KMS-11 (cell line): ENCODE data around the gene IKBKE.

Experiments
- H2AFZ ChIP-seq: fragments of 200-600 bp; sonication (generic); 2 replicates; pipeline ENCODE4 v1.6.1; 2016; ENCODE audit warnings: antibody characterized with exemption, mixed run types, low read depth
- H3K27ac ChIP-seq: fragments of 200-600 bp; sonication (generic); 2 replicates; pipeline ENCODE4 v1.6.1; 2016; ENCODE audit warnings: mild to moderate bottlenecking, mixed run types
- H3K27me3 ChIP-seq: fragments of 200-600 bp; sonication (generic); 2 replicates; pipeline ENCODE4 v1.6.1; 2017; ENCODE audit warnings: mild to moderate bottlenecking, low read depth, mixed run types, moderate library complexity; ENCODE audit not compliant: insufficient read depth
- H3K36me3 ChIP-seq: fragments of 200-600 bp; sonication (generic); 2 replicates; pipeline ENCODE4 v1.6.1; 2017; ENCODE audit warnings: mild to moderate bottlenecking, mixed run types; ENCODE audit not compliant: insufficient read depth
- H3K4me1 ChIP-seq: fragments of 200-600 bp; sonication (generic); 2 replicates; pipeline ENCODE4 v1.6.1; 2016; ENCODE audit warnings: mild to moderate bottlenecking, low read depth, mixed run types; ENCODE audit not compliant: poor library complexity, severe bottlenecking
- H3K4me2 ChIP-seq: fragments of 200-600 bp; sonication (generic); 2 replicates; pipeline ENCODE4 v1.7.0; 2016; ENCODE audit warnings: mild to moderate bottlenecking, mixed run types
- H3K4me3 ChIP-seq: fragments of 200-600 bp; sonication (generic); IDR thresholded peaks from 2 replicates; pipeline ENCODE4 v1.6.1; 2017; ENCODE audit warnings: low read depth, low read length, mixed read lengths; ENCODE audit not compliant: insufficient read depth
- H3K79me2 ChIP-seq: fragments of 200-600 bp; sonication (generic); 2 replicates; pipeline ENCODE4 v1.6.1; 2016; ENCODE audit warnings: low read depth, mixed run types; ENCODE audit not compliant: insufficient read depth
- H3K9ac ChIP-seq: fragments of 200-600 bp; sonication (generic); 2 replicates; pipeline ENCODE4 v1.6.1; 2016; ENCODE audit warnings: mild to moderate bottlenecking, mixed run types
- H4K20me1 ChIP-seq: fragments of 200-600 bp; sonication (generic); 2 replicates; pipeline ENCODE4 v1.6.1; 2016; ENCODE audit warnings: mild to moderate bottlenecking, mixed run types; ENCODE audit not compliant: insufficient read depth
- TF ChIP-seq, protein P1 (sequence below): fragments of 200-600 bp; sonication (generic); conservative IDR thresholded peaks from 2 replicates; pipeline ENCODE4 v1.6.1; 2017; ENCODE audit warnings: low read depth, mild to moderate bottlenecking, antibody characterized with exemption, low read length, moderate library complexity, mixed read lengths

IKBKE gene

GRCh38 chr1:206501881-206502280 is 31.6 kb downstream of the IKBKE start:
- Histone ChIP-seq H3K9ac (no peak overlapping the region), H3K4me2 (no peak overlapping the region), H3K79me2 (no peaks in the 10 kb centered on the region), H3K36me3 (no peaks in the 10 kb centered on the region), H4K20me1 (no peaks in the 10 kb centered on the region), H3K27ac (no peak overlapping the region), H3K4me1 (peaks cover 8% of the 10 kb centered on the region), H3K4me3 (no peak overlapping the region), H2AFZ (no peak overlapping the region), H3K27me3 (peaks cover 19% of the 10 kb centered on the region)
- TF ChIP-seq, protein P1, sequence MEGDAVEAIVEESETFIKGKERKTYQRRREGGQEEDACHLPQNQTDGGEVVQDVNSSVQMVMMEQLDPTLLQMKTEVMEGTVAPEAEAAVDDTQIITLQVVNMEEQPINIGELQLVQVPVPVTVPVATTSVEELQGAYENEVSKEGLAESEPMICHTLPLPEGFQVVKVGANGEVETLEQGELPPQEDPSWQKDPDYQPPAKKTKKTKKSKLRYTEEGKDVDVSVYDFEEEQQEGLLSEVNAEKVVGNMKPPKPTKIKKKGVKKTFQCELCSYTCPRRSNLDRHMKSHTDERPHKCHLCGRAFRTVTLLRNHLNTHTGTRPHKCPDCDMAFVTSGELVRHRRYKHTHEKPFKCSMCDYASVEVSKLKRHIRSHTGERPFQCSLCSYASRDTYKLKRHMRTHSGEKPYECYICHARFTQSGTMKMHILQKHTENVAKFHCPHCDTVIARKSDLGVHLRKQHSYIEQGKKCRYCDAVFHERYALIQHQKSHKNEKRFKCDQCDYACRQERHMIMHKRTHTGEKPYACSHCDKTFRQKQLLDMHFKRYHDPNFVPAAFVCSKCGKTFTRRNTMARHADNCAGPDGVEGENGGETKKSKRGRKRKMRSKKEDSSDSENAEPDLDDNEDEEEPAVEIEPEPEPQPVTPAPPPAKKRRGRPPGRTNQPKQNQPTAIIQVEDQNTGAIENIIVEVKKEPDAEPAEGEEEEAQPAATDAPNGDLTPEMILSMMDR, result no peak

DNA sequence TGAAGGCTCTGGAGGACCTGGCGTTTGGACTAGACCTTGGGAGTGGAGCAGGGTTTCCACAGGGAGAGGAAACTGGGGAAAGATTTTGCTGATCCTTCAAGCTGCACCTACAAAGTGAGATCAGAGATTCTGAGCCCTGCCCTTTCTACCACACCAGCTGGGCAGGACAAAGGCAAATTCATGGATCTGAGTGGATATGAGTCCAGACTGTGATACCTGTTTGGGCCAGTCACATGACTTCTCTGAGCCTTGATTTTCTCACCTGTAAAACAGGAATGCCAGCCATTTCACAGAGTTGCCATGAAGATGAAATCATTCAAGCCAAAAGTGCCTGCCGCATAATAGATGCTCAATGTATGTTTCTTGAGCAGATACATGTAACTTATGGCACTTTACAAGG is 32.1 kb downstream of the IKBKE start:
- Histone ChIP-seq H3K9ac (no peak overlapping the region), H2AFZ (no peak overlapping the region), H3K4me2 (no peak overlapping the region), H3K4me3 (no peak overlapping the region), H3K4me1 (peaks cover 8% of the 10 kb centered on the region), H3K36me3 (no peaks in the 10 kb centered on the region), H3K79me2 (no peaks in the 10 kb centered on the region), H4K20me1 (no peaks in the 10 kb centered on the region), H3K27ac (no peak overlapping the region), H3K27me3 (peaks cover 20% of the 10 kb centered on the region)
- TF ChIP-seq, protein P1, result no peak

DNA sequence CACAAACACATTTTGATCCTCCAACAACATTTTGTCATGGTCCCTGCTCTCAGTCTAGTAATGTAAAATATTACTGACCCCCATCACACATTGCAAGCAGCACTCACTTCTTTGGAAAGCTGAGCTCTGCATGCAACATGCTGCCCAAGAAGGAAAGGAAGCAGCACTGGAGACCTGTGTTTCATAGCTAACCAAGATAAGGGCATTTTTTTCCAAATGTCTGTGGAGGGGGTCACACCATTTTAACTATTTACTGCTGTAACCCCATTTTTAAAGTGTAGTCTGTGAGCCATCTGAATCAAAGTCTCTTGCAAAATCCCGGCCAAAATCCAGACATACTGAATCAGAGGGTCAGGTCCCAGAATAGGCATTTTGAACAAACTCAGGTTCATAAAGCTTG is 32.5 kb downstream of the IKBKE start:
- H3K4me2 ChIP-seq, result no peak overlapping the region
- peaks cover 21% of the 10 kb centered on the region for H3K27me3 ChIP-seq
- H3K4me3 ChIP-seq, result no peak overlapping the region
- H2AFZ ChIP-seq, result no peak overlapping the region
- H3K9ac ChIP-seq, result no peak overlapping the region
- H3K79me2 ChIP-seq, result no peaks in the 10 kb centered on the region
- no peaks in the 10 kb centered on the region for H4K20me1 ChIP-seq
- TF ChIP-seq, protein P1, result no peak
- H3K36me3 ChIP-seq, result no peaks in the 10 kb centered on the region
- H3K27ac ChIP-seq, result no peak overlapping the region
- H3K4me1 ChIP-seq, result peaks cover 8% of the 10 kb centered on the region

- Histone ChIP-seq H2AFZ (no peak overlapping the region), H3K36me3 (no peaks in the 10 kb centered on the region), H3K4me1 (peaks cover 8% of the 10 kb centered on the region), H4K20me1 (no peaks in the 10 kb centered on the region), H3K4me3 (no peak overlapping the region), H3K27me3 (peaks cover 31% of the 10 kb centered on the region), H3K27ac (no peak overlapping the region), H3K9ac (no peak overlapping the region), H3K4me2 (no peak overlapping the region), H3K79me2 (no peaks in the 10 kb centered on the region)
- TF ChIP-seq, protein P1, result no peak
Measured at GRCh38 chr1:206503591-206504362, 33.5 kb downstream of the IKBKE start.
